HG03460 (cell line): ENCODE data around the gene PIGT.

ENCODE experiments used
- ATAC-seq: cut with Tn5 transposase; IDR thresholded peaks from one replicate; pipeline ENCODE4 v1.9.1; 2021; ENCODE audit not compliant: unreplicated experiment

PIGT gene

DNA sequence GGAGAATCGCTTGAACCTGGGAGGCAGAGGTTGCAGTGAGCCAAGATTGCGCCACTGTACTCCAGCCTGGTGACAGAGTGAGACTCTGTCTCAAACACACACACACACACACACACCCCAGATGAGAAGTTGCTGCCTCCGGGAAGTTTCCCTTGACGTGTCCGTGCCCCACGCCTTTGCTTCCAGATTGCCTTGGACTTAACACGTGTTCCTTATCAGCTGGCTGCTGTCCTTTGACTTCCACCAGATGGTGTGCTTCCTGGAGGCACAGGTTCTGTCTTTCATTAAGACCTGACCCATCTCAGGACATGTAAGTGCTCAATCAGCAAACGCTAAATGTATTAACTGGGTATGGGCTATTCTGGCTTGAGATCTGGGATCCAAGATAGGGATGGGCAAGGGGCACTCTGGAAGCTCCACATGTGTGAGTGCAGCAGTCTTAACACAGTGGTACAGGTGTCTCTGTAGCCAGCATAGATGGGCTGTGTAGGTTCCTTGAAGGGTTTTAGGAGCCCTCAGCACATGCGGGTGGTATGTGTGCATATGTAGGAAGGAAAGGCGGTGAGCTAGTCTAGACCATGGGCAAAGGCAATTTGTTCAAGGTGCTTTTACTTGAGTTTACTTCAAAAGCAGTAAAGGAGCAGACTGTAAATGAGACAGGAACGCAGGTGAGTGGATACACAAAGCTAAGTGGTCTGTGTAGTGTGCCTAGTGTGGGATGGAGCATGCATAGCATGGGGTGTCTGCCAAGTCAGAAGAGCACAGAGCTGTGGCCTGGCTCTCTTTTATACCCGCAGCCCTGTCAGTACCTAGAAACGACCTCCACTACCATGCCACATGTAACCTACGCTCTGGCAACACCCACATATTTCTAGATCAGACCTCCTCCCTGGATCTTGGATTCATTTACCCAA, 11.6 kb downstream of the PIGT start:
- ATAC-seq, result no peak

DNA sequence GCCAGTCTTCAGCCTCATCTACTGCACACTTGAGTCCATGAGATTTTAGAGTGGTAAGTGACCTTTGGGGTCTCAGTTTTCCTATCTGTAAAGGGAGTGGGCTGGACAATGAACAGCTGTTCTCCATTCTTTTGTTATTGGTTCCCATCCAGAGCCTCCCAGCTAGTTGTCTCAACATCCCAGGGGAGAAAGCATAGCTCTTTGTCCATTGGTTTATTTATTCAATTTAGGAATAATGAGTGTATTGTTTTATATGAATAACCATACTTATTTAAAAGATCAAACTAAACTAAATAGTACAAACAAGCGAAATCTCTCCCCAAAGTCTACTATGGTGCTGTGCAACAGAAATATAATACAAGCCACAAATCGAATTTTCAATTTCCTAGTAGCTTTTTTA, 13.7 kb downstream of the PIGT start:
- no peak for ATAC-seq

DNA sequence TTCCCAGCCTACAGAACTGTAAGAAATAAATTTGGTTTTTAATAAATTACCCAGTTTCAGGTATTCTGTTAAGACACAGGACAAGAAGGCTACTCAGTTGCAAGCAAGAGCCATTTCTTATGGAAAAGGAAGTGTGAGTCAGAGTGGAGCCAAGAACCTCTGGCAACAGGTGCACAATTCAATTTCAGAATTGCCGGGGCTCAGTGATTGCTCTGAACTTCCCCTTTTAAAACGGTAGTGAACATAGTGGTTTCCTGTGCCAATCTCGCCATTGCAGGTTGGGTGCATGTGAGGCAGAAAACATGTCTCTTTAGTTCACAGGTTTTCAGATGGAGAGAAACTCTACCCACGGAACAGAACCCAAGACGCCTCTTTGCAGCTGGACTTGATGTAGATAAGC, 16.4 kb downstream of the PIGT start:
- peak; percentile 76 for ATAC-seq

DNA sequence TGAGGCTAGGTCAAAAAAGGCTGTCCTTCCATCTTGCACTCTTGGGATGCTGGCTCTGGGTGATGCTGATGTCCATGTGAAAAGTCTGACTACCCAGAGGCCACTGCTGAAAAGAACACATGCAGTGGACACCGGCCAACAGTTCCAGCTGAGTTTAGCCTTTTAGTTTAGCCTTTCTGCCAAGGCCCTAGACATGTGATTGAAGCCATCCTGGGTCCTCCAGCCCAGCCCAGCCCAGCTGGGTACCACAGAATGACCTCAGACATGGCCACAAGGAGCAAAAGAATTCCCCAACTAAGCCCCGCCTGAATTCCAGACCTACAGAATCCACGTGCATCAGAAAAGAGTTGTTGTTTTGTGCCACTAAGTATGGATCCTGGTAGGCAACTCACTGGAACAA, 17.4 kb downstream of the PIGT start:
- no peak for ATAC-seq

DNA sequence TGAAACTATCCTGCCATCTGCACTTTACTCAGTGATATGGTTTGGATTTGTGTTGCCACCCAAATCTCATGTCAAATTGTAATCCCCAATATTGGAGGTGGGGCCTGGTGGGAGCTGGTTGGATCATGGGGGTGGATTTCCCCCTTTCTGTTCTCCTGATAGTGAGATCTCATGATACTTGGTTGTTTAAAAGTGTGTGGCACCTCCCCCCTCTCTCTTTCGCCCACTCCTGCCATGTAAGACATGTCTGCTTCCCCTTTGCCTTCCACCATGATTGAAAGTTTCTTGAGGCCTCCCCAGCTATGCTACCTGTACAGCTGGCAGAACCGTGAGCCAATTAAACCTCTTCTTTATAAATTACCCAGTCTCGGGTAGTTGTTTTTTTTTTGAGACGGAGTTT, 18.0 kb downstream of the PIGT start:
- ATAC-seq, result no peak

DNA sequence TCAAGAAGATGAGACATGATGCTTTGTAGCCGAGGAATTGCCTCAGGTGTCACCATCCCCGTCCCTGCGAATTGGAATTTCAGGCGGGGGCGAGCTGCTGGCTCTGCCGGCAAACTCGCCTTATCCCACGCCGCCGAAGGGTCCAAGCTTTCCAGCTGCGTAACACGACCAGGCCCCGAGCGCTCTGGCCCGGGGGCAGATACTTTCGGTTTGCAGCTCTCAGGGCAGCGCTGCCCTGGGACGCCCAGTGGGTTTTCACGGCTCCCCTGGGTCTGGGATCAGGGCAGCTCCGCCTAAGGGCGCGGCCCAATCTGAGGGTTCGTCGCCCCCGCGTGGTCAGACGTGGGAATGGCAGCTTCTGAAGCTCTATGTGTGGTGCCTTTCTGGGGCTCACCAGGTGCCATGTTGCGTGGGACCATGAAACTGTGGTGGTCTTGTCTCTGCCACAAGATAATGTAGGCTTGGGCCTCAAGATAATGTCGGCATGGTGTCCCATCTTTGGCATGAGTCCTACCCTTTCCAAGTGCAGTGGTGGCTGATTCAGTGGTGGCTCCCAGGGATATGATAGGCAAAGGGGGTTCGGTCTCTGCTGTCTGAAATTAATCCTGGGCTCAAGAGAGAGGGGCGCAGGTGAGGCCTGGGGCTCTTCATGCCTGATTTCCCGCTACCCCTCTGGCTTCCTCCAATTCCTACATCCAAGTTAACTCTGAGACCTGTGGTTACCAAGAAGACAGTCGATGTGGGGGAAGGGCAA, 21.0 kb downstream of the PIGT start:
- peak; percentile 56 for ATAC-seq

DNA sequence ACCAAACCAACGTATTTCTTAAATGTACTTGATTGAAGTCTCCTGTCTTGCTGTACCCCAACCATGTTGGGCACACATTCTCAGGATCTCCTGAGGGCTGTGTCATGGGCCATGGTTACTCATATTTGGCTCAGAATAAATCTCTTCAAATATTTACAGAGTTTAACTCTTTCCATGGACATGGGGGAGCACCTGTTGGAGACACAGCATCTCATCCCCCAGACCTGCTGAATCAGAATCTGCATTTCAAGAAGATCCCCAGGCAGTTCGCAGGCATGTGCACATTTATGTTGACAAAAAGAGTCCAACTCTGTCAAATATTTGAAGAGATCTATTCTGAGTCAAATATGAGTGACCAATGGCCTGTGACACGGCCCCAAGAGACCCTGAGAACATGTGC, 24.5 kb downstream of the PIGT start:
- no peak for ATAC-seq

DNA sequence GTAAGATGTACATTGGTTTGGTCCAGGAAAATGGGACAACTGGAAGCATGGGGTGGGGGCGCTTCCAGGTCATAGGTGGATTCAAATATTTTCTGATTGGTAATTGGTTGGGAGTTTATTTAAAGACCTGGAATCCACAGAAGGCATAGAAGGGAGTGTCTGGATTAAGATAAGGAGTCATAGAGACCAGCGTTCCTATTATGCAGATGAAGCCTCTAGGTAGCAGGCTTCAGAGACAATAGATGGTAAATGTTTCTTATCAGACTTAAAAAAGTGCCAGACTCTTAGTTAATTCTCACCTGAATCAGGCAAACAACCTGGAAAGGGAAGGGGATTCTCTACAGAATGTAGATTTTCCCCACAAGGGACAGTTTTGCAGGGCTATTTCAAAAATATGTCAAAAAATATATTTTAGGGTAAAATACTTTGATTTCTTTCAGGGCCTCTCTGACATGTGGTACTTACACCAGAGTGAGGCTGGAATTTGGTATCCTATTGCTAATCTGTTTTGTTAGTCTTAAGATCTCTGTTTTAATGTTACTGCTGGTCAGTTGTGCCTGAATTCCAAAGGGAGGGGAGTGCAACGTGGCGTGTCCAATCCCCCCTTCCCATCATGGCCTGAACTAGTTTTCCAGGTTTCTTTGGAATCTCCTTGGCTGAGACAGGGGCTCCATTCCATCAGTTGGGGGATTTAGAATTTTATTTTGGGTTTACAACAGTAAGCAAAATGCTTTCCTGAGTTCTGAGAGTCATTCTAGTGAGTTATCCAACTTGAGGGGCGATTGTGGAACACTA, 25.1 kb downstream of the PIGT start:
- ATAC-seq, result no peak

DNA sequence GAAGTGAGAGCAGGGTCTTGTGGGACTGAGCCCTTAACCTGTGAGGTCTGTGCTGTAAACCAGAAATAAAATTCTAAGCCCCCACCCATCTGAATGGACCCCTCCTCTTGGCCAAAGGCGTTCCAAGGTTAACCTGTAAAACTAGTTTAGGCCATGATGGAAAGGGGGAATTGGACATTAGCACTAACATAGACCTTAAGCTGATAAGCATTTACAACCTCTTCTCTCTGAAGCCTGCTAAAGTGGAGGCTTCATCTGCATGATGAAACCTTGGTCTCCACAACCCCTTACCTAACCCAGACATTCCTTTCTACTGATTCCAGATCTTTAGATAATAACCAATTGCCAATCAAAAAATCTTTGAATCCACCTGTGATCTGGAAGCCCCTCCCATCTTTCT, 25.8 kb downstream of the PIGT start:
- ATAC-seq, result no peak

DNA sequence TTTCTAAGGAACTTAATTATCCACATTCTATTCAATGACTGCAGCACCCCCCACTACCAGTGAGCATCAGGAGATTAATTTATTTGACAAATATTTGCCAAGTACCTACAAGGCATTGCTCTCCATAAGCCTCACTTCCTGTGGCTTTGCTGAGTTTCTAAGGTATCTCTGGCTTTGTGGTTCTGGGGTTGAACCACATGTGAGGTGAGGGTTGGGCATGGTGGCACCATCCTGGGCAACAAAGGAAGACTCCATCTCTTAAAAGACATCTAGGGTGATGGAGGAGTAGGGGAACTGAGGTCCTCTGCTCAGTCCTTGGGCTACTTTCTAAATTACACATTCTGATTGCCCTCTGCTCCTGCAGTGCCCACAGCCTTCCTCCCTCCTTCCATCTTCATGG, 28.1 kb downstream of the PIGT start:
- no peak for ATAC-seq

DNA sequence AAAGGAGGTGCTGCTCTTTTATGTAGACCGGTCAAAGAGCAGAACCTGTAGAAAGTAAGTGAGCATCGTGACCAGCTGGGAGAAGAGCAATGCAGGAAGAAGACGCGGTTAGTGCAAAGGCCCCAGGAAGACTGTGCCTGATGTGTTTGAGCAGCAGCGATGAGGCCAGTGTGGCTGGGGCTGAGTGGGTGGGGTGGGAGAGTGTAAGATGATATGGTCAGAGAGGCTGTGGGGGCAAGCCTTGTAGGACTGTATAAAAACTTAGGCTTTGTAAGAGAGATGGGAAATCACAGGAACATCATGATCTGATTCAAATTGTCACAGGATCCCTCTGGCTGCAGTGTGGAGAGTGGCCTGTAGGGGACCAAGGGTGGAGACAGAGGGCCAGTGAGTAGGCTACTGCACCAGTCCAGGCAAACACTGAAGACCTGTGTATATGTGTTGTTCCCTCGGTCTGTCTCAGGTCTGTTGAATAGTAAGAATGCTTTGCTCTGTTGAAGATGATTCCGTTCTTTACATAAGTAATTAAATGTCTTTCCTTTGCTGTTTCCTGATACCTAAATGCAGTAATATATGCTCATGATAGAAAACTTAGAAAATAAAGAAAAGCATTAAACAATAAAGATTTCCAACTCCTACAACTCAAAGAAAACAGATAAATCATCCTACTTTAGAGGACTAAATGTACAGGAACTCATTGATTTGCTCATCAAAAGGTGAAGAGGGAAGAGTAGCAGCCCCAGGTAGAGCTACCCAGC, 30.0 kb downstream of the PIGT start:
- ATAC-seq, result no peak

DNA sequence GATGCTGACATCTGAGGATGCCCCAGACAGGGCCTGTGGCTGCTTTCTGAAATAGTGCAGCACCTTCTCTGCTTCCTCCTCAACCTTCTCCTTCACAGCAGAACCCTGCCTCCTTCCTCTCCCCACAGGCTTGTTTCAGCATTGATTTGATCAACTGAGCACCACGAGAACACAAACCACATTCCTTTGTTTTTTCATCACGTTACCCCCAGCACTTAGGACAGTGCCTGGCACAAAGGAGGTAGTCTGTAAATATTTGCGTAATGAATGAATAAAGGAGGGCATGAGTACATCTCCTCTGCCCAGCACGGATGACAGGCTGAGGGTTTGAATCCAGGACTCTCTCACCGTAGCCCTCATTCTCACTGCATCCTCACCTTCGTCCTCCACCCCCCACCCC, 32.3 kb downstream of the PIGT start:
- no peak for ATAC-seq

DNA sequence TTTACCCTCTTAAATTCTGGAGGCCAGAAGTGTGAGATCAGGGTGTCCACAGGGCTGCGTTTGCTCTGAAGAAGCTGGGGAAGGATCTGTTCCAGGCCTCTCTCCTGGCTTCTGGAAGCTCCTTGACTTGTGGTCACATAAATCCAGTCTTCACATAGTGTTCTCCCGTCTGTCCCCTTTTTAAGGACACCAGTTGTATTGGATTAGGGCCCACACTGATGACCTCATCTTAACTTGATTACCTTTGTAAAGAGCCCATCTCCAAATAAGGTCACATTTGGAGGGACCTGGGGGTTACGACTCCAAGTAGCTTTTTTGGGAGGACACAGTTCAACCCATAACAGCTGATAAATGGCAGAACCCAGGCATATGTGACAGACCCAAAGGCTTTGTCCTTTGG, 33.6 kb downstream of the PIGT start:
- no peak for ATAC-seq

DNA sequence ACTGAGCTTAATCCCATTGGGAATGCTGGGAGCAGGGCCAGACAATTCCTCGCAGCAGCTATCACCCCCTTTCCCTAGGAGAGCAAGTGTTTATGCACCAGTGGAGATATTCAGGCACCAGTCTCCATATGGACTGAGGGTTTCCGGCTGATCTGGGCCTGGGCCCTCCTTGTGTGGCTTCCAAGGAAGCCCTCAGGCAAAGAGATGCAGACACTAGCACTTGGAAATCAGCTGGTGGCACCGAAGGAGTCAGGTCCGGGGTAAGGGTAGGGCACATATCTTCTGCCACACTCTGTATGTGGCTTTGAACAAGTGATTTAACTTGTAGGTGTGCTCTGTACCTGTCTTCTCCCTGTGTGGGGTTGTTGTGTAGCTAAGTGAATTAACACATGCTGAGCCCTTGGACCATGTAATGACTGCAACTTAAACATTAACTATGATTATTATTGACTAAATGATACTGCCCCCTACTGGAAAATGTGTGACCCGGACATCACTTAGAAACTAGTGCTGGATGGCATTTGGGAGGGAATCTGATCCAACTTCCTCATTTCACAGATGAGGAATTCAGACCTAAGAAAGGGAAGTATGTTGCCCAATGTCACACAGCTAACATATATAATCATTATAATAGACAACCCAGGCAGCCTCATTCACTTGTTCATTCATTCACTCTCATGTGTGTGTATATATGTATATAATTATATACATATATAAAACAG, 34.3 kb downstream of the PIGT start:
- ATAC-seq, result no peak

DNA sequence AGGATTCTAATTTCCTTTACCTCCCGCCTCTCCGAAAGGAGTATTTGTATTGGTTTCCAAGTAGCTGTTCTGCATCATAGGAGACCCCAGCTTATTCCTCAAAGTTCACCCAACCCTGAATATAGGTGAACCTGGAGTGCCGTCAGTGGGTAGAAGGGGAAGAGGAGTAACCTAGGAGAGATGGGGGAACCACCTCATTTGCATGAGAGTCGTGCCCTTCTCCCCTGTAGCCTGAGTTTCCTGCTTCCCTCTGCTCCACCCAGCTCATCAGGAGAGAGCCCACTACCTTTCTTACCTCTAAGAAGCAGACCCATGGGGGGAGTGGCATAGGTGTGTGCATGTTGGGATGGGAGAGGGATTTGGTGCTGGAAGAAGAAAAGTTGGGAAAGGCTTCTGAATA, 36.3 kb downstream of the PIGT start:
- ATAC-seq, result no peak

DNA sequence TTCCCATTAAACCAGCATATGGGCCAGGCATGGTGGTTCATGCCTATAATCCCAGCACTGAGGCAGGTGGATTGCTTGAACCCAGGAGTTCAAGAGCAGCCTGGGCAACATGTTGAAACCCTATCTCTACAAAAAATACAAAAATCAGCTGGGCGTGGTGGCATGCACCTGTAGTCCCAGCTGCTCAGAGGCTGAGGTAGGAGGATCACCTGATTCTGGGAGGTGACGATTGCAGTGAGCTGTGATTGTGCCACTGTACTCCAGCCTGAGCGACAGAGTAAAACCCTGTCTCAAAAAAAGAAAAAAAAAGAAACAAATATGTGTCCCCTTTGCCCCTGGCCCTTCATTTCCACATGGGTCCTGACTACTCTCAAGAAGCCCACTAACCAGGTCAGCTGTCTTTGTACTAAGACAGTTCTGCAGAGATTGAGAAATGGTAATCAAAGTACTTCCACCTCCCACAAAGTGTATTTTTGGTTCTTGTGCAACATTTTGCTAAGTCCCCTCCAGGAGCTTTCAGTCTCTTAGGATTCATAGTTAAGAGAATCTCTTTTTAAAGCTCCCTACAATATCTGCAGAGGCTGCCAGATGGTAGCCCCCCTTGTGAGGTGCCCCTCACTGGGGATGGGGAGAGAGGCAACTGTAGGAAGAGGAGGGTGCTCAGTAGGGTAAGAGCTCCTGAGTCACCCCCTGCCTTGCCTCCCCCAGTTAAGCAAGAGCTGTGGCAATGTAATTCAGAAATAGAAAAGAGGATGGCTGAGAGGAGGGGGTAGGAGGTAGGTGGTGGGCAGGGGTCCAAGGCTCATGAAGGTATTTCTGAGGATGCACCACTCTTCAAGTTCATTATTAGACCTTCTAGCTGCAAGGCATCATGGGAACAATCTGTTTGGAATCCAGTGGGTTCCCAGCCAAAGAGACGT, 37.1 kb downstream of the PIGT start:
- no peak for ATAC-seq

DNA sequence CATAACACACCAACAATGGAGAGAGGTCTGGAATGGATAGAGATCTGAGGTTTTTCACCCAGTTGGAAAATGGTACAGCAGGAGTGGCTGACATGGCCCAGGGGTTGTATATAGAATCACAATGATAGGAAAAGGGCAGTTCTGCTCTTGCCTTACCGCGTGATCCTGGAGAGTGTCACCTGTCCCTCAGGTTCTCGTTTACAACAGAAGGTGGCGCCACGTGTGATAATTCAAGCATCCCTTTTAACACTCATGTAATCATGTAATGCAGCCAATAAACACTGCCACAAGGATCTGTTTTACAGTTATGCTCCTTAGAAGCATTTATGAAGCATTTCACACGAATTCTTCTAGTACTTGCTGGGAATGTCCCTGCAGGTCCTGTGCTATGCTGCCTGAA, 40.7 kb downstream of the PIGT start:
- no peak for ATAC-seq

DNA sequence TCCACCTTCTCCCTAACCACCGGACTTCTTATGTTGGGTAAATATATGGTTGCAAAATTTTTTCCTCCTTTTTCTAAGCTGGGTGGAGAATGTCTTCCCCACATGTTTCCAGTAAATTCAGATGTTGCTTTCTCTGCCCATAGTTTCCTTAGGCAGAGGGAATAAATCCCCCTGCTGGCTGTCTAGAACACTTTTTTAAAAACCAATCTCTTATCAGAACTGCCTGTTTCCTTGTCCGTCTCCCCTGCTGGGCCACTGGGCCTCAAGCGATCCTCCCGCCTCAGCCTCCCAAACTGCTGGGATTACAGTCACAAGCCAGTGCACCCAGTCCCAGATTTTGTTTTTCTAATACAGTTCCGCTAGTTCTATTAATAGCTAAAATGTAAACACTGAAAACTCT, 43.7 kb downstream of the PIGT start:
- ATAC-seq, result no peak

DNA sequence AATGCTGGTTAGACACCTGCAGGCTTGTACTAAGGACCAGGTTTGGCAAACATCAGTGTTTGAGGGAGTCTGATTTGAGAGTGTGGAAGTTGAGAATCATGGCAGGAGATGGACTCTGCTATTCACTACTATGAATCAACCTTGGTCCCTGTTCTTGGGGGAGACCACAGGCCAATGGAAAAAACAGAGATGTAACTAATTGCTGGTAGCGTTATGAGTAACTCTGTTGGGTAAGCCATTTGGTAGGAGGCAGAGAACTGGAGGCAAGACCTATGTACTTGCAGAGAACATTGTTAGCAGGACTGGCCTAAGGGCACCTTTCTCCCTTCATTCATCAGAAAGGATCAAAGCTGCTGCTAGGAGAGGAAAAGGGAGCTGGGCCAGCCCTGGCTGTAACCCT, 45.3 kb downstream of the PIGT start:
- no peak for ATAC-seq
